Medulla oblongata (tissue), 1 donor: Measurements from ENCODE around the gene CCDC88A.
"Not testable (repeated sequence)": the region's sequence is repeated elsewhere in the genome, so short reads cannot be mapped to it uniquely, and the experiment has no call there.

Experiments used
- DNase-seq: peaks from one replicate; pipeline ENCODE4 v3.0.0-alpha.2; 2015; ENCODE audit errors: extremely low spot score

CCDC88A gene

DNA sequence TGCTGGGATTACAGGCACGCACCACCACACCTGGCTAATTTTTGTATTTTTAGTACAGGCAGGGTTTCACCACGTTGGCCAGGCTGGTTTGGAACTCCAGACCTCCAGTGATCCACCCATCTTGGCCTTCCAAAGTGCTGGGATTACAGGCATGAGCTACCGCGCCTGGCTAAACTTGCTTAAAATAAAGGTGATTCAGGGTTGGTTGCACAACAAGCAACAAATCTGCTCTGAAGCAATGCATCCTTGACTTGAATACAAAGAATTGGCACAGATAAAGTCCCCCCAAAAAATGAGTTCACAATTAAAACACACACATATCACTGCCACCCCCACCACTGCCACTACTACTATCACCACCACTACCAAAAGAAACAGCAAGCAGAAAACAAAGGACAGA, 34.9 kb downstream of the CCDC88A start:
- DNase-seq: no peak

DNA sequence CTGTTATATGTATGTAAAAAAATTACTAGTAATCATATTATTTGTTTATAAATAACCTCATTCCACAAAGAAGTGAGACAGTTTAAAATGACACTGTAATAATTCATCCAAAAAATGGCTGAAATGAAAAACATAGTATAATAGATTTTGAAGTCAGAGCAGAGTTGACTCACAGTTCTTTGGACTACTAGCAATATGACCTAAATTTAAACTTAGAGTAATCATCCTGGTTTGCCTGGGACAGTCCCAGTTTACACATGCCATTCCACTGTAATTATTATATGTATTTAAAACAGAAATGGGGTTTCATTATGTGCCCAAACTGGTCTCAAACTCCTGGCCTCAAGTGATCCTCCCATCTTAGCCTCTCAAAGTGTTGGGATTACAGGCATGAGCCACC, 48.3 kb downstream of the CCDC88A start:
- DNase-seq: no peak

DNA sequence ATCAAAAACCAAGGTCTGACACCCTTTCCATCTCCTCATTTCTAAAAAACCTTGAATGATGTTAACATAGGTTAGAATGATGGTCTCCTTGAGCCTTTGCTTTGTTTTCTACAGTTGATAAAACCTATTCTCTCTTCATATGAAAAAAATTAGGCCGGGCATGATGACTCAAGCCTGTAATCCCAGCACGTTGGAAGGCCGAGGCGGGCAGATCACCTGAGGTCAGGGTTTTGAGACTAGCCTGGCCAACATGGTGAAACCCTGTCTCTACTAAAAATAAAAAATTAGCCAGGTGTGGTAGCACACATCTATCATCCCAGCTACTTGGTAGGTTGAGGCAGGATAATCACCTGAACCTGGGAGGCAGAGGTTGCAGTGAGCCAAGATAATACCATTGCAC, 49.4 kb downstream of the CCDC88A start:
- no peak for DNase-seq

DNA sequence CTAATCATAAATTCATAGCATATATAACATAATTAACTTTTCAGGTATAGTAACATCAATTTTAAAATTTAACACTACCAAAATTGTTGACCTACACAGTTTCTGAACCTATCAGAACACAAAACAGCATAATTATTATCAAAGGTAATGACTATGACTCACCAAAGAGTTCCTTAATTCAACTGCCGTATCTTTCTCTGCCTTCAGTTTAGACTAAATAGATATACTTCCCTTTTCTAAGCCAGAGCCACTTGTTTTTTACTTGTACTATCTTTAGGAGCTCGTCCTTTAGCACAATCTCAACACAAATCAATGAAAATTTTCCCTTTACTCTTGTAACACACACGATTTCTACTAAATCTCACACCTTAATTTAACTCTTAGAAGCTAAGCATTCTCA, 54.4 kb downstream of the CCDC88A start:
- peak; percentile 46 for DNase-seq

DNA sequence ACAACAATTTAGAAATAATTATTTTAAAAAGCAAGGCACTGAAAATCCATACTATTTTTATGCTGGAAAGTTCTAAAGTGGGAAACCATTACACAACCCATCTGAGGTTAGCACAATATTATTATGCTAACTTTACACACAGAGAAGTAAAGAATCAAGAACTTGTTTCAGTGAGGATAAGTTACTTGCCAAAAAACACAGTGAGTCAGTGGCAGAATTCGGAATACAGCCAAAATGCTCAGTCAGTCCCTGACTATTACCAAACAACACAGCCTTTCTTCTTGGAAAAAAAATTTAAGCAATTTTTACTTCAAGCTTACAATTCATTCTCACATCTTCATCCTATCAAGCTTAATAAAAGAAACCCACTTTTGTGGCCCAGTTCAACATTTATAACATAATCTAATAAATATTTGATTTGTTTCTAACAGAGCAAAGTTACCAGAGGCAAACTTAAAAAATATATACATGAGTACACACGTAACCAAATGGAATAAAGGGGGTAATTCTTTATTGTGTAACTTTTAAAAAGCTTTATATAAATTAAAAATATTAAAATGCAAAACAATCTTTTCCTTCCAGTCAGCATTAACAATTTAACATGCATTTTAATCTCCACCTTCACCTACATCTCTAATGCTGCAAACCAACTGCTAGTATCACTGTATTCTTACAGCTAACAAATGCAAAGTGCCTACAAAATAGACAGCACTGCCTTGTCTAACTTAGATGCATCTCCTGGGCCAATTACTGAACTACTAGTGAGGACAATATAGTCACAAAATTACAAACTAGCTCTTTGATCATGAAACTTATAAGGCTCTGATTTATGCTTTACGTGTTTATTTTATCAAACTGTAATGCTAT, 55.2 kb downstream of the CCDC88A start:
- peak; percentile 96 for DNase-seq

DNA sequence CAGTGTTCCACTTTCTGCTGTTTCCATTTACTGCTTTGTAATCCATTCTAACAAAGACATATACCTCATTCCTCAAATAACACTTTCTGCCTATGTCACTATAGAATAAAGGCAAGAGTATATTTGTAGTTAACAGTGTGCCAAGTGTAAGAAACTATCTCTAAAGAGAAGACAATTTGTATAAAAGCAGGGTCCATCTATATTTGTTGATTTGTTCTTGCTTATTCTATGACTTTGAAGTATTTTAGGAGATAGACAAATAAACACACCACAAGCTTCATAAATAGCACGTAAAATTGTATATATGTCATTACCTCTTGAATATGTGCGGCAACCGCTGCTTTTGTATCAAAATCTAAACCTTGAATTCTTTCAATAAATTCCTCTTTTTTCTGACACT, 56.0 kb downstream of the CCDC88A start:
- DNase-seq: peak; percentile 50

DNA sequence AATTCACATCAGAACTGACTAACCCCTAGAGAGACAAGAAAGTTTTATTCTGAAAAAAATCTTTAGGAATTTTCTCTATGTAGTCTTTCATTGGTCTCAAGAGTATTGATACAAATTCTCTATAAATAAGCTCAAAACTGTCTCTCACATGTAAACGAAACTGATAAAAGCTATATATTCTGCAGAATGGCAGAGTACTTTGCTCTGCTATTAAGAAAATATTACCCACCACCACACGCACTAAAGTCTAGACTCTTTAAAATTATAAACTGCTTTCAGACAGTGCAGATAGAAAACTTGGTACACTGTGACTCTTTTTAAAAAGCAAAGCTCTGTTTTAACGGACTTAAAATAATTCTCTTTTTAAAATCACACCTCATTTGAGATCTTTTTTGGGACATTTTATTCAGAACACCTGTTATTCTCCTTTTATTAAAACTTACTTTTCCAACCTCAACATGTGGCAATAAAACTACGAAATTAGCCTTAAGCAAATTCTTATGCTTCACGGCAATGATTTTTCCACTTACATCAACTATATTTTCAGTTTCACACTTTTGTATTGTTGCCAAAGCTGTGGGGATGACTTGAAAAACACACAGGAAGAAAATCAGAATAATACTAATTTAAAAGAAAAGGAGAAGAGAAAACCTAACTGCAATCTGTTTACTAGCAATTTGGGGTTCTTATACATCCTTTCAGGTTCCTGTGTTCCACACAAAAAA, 58.0 kb downstream of the CCDC88A start:
- DNase-seq: no peak

DNA sequence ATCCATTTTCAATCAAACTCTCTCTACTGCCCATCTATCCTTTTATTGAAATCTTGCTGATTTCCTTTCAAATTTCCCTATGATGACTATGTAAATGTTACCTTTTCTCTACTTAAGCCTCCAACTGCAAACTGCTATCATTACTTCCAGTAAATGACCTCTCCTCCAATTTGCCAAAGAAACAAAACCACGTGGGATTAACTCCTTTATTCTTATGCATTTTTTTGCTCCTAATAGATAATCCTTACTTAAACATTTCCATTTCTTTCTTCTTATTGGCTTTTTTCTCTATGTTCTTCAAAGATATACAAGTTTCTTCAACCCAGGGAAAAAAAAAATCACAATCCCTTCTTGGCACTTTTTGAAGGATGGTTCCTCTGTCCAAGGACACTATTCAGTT, 61.2 kb downstream of the CCDC88A start:
- DNase-seq: no peak

DNA sequence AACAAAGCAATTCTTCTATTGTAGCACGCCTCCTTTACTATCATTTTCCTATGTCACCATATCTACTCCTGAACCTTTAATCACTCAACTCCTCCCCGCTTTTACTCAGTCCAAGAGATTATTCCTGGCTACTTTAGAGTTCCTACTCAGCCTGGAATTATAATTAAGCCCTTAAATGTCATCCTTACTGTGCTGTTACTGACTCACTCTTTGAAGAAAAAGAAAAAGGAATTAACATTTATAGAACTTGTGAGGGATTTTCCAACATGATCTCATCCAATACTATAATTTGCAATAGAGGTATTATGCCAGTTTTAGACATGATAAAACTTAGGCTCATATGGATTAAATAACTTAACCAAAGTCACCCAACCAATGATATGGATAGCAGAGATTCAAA, 61.7 kb downstream of the CCDC88A start:
- no peak for DNase-seq

DNA sequence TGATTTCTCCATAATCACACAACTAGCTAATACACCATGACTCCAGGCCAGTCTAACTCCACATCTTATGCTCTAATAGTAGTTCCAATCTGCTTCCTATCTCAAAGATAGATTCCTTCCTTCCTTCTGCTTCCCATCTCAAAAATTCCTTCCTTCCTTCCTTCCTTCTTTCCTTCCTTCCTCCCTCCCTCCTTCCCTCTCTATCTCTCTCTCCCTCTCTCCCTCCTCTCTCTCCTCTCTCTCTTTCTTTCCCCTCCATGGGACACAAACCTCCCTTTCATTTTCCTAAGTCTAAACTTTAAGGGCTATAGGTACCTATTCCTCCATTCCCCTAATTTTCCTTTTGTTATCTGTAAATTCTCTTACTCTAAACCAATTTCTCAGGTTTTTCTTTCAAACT, 62.5 kb downstream of the CCDC88A start:
- no peak for DNase-seq

DNA sequence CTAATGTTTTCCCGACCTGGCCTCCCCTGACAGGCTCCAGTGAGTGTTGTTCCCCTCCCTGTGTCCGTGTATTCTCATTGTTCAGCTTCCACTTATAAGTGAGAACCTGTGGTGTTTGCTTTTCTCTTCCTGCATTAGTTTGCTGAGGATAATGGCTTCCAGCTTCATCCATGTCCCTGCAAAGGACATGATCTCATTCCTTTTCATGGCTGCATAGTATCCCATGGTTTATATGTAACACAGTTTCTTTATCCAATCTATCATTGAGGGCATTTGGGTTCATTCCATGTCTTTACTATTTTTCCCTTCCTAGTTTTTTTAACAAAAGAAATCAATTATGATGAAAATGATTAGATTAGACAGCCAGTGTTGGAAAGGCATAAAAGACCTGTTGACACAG, 63.5 kb downstream of the CCDC88A start:
- not testable (repeated sequence) for DNase-seq

DNA sequence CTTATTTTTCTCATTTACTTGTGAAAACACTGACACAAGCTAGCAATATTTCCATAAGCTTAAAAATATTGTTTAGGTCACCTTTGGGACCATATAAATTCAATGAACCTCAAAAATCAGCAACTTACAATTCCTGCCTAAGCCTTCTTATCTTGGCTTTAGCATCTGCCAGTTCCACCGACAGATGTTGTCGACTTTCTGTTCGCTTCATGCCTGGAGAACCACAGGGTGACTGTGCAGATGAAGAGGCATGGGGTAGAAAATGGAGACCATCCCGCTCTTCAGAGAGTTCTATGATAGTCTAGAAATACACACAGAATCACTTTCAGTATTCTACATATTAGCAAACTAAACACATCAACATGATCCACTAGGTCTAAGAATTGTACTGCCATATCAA, 64.2 kb downstream of the CCDC88A start:
- no peak for DNase-seq

DNA sequence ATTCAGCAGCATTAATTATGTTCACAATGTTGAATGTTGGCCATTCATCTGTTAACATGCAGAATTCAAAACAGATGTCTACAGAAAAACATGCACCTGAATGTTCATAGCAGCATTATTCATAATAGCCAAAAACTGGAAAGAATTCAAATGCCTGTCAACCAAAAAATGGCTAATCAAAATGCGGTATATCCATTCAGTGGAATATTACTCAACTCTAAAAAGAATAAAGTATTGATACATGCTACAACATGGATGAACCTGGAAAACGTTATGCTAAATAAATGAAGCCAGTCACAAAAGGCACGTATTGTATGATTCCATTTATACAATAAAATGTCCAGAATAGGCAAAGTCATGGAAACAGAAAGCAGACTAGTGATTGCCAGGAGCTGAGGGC, 68.0 kb downstream of the CCDC88A start:
- DNase-seq: no peak

DNA sequence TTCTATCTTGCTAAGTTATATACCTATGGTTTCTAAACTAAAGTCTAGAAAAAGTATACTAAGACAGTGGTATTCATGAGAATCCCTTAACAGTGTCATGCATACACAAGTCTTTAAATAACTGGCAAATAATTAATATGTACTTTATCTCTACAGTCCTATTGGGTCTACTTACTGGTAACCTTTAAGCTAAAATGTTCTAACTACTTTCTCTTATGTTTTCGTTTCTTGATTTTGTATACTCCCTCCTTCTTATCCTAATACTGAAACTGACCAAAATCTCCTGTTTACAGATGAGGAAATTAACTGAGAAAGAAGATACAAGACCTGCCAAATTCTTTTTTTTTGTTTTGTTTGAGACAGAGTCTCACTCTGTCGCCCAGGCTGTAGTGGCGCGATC, 74.6 kb downstream of the CCDC88A start:
- DNase-seq: no peak

DNA sequence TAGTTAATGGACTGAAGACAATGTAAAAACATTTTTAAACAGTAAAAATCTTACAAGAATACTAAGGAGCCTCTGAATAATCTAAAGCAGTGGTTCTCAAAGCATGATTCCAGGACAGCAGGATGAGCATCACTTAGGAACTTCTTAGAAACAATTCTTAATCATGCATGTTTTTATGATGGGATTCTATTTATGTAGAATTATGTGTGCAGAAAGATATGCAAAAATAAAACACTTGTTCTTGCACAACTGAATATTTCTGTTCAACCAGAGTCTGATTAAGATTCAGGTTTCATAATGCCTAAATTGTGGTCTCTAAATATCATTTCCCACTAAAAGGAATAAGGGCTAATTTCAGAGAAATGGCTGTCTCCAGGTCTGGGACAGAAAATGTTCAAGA, 81.4 kb downstream of the CCDC88A start:
- no peak for DNase-seq

DNA sequence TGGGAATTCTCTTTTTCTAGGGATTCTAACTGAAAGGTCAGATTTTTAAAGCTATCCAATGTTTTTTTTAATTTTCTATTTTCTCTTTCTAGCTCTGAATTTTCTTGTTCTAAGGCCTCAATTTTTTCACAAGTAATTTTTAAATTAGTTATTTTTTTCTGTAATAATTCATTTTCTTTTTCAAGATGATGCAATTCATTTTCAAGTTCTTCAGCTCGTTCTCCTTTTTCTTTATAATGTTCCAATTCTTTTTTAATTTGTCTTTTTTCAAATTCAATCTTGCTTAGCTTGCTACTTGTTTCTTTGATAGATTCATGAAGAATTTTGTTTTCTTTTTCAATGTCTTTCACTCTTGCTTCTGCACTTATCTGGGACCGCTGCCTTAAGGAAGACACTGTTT, 84.9 kb downstream of the CCDC88A start:
- DNase-seq: no peak

DNA sequence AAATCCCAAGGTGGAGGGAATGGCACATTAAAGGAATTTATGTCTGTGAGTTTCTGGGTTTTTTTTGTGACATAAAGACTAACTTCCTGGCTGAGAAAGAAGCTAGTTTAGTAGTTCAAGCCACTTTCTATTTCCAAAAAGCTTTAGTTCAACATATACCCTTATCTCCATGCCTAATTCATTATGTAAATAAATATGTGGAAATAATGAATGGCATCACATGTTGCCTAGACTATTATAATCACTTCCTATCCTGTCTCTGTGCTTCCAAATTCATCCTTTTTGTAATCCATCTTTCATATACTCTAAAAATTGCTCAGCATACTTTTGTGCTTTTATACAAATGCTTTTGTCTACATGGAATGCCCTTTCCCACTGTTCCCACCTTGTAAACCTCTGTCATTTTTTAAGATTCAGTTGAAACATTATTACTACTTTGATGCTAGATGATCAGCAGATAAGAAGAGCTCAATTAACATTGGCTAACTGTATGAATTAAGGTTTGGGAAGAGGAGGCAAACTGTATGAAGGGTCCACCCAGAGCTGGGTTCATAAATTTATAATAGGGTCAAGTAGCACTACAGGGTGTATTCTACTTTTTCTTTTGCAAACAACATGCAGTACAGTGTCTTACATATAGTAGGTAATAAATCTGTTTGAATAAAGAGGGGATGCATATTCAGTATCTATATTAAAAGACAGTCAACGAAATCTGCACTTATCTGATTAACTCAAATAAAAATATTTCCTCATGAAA, 88.9 kb downstream of the CCDC88A start:
- DNase-seq: no peak

DNA sequence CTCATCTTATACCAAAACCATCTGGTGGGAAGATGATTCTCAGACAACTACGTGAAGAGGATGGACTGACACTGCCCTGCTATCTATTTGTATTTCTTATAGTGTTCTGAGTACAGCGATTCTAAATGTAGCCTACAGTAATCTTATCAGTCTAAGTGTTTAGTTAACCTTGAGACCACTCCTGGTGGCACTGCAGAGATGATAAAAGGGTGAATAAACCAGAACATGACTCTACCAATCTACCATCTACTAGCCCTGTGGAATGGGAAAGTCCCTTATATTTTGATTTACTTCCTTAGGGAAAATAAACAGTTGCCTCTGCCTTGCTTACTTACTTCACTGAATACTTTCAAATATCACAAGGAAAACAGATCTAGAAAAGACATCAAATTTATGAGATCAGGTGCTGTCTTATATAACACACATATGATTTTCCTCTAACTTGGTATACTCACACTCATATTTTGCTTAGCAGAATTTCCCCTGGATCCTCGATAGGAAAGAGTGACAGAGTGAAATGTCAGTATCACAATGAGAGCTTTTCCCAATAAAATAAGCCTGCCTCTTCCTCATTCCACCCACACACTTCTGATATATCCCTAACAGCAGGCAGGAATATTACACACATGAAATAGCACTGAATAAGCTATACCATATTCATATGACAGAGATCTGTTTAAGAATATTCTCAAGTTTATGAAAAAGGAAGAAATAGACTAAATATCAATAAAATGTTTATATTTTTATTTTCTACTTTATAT, 92.0 kb downstream of the CCDC88A start:
- no peak for DNase-seq

DNA sequence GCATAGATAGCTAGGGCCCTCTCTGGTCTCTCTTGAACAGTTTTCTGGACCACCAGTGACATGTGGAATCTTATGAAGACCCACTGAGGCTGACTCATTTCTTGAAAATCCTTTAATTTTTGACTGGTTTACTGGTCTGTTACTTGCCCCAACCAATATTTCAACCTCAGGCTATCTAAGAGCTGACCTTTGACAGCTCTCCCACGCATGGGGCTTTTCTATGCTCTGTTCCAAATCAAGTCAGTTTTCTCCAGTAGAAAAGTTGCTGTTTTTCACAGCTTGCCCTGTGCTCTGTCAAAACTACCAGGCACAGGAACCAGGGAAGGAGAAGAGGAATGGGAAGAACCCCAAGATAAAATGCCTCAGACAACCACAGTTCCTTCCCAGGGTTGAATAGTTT, 104.7 kb downstream of the CCDC88A start:
- DNase-seq: no peak

DNA sequence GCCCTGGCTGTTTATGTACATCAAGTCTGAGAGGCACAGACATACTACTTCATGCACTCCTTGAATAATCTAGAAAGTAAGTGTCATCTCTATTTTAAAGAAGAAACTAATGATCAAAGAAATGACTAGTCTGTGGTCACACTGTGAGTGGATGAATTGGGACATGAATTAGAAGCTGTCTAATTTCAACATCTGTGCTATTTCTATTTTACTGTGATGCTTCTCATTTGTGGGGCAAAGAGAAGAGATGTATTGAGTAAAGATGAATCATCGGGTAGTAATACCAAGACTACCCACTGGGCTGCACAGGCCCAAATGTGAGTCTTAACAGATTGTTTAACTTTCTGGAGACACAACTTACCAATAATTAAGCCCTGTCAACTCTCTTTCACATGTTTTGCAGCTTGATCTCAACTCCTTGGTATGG, 108.2 kb downstream of the CCDC88A start:
- no peak for DNase-seq

DNA sequence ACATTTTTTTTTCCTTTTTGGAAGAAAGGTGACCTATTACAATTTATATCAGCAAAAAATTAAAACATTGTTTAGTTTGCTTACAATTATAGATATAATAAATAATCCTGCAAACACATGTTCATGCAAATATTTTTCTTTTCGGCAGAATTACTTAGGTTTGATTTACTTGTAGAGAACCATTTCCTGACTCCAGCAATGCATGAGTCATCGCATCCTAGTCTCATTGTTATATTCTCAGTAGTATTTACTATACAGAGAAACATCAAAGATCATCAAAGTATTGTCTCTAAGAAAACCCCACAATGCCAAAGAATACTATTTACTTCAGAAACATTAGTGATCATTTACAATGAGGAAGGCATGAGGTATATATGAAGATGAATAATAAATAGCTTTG, 110.2 kb downstream of the CCDC88A start:
- DNase-seq: no peak

DNA sequence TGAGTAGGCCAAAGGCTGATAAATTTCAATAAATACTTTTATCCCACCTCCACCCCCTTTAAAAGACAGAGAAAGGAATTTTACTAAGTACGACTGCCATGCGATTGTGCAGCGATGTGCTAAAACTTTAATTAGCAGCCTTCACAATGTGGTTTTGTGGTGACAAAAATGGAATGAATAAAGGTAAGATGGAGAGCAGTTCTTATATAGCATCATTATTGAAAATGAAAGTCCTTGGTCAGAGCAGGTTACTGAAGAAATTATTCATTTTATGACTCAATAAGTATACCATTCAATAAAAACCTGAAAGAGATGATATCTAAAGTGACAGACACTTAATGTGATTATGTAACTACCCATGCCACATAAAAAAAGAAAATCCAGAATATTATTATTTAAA, 117.4 kb downstream of the CCDC88A start:
- DNase-seq: no peak
